GM13977 (cell line): ENCODE data around the gene SPHK1.
A peak's percentile ranks its signal among the peaks of the same experiment; 100 is the strongest.

ENCODE experiments used
- DNase-seq: peaks from one replicate; pipeline ENCODE4 v3.0.0; 2012; ENCODE audit warnings: low spot score
- CTCF ChIP-seq: IDR thresholded peaks from 2 replicates; pipeline ENCODE4 v1.5.1; 2012; ENCODE audit warnings: mild to moderate bottlenecking, control low read depth; ENCODE audit not compliant: insufficient read depth; ENCODE audit errors: extremely low read depth, missing control alignments
- in situ Hi-C: fragments of 300-500 bp; cut with MboI; formaldehyde crosslinking; loops from one replicate; pipeline ENCODE4 v1.12.0; 2022; ENCODE audit warnings: low sequenced_read_pairs, low pct_unique_long_range_greater_than_20kb, mixed read lengths, inconsistent platforms; ENCODE audit not compliant: unreplicated experiment

SPHK1 gene

GRCh38 chr17:76379646-76380376, 4.6 kb upstream of the SPHK1 start:
- no peak for TF ChIP-seq CTCF
- in situ Hi-C loops, result no loop called here
- DNase-seq, result no peak

GRCh38 chr17:76381633-76382350, 2.6 kb upstream of the SPHK1 start:
- TF ChIP-seq CTCF, result no peak
- in situ Hi-C loops, result no loop called here
- no peak for DNase-seq

- no peak for TF ChIP-seq CTCF
- no peak for DNase-seq
- in situ Hi-C loops, result no loop called here
Measured at GRCh38 chr17:76382351-76382802, 2.0 kb upstream of the SPHK1 start.

- peak; percentile 91 for DNase-seq
- no peak for TF ChIP-seq CTCF
- in situ Hi-C loops, result no loop called here
Measured at GRCh38 chr17:76382803-76383545, 1.4 kb upstream of the SPHK1 start.

- in situ Hi-C loops, result no loop called here
- peak; percentile 82 for DNase-seq
- TF ChIP-seq CTCF, result peak; percentile 24
Measured at GRCh38 chr17:76383546-76384221, 725 bp upstream of the SPHK1 start.

GRCh38 chr17:76384987-76385891, 830 bp downstream of the SPHK1 start:
- in situ Hi-C loops, result no loop called here
- TF ChIP-seq CTCF, result peak; percentile 7
- DNase-seq, result peak; percentile 63
